HT-29 (cell line): Measurements from ENCODE around the gene AGPAT3. TPM values are rescaled to one million over a fixed set of nuclear protein-coding genes. Genes with fewer than 3 reads are reported as not detected.

Experiments
- DNase-seq: peaks from one replicate; pipeline ENCODE4 v3.0.0-alpha.2; 2015; ENCODE audit warnings: low spot score
- total RNA-seq: library from RNA; depleted of rRNA; stranded (reverse); fragments of >200 nt; shearing (Covaris generic); gene quantifications from 2 replicates; pipeline ENCODE4 v1.2.3, GENCODE V29; 2014

Gene AGPAT3
- total RNA-seq, 1 experiment from 2014 or later = 39.6 TPM

DNA sequence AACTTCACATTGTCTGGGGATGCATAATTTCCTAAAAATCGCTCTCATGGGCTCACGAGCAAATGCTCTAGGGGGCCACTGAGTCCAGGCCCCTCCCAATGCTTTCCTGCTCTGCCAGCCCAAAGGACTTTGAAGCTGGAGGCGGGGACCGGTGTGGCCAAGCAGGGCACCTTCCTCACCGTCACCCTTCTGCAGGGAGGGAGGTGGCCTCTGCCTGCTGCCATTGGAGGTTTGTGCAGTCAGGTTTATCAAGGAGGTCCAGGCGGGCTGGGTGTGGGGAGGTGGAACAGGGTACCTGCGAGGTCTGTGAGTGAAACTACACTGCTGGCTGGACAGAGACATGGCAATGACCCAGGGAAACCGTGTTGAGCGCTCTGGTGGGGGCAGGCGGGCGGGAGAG is 89.0 kb downstream of the AGPAT3 start:
- DNase-seq = no peak

DNA sequence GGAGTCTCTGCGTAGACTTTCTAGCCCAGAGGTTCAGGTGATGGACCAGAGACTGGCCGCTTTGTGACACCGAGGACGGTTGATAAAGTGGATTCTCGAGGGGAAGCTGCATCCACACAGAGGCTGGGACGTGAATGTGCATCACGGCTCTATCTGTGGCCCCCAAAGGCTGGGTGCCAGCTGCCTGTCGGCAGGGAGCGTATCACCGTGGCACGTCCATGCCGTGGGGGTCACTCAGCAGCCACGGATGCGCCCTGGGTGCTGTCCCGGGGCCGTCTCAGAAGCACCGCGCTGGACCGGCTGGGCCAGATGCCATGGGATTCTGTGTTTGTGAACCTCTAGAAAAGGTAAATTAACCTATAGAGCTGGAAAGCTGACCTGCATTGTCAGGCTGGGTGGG is 89.9 kb downstream of the AGPAT3 start:
- DNase-seq = no peak

DNA sequence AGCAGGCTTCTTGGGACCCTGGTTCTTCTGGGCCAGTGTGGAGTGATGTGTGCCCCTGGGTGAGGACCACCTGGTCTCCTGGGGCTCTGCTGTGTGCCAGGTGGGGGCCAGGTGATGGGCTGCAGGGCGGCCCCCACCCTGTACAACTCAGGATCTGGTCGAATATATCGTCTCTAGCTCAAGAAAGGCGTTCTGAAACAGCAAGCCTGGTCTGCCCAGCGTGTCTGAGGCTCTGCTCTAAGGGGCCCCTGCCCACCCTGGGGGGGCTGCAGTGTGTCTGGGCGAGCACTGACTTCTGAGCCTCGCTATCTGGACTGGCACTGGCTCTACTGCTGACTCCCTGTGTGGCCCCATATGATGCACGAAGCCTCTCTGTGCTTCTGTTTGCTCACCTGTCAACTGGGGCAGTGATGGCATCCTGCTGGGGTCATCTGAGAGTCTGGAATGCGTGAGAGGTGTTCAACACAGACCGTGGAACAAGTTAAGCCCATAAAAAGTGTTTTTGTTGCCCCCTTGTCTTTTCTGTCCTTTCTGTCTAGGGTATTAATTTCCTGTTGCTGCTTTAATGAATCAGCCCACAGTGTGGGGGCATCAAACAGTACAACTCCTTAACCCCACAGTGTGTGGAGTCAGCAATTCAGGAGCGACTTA is 91.1 kb downstream of the AGPAT3 start:
- no peak for DNase-seq

DNA sequence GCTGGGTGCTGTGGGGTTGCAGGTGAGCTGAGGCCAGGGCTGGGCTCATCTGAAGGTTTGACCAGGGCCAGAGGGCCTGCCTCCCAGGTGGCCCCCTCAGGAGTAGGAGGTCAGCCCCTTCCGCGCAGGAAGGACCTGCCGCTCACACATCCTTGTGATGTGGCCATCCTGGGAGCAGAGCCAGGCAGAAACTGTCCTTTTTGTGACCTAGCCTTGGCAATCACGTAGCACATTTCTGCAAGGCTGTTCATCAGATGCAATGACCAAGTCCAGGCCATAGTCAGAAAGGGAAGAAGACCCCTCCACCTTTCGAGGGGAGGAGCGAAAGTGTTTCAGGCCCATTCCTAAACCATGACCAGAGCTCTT is 91.6 kb downstream of the AGPAT3 start:
- peak; percentile 13 for DNase-seq

DNA sequence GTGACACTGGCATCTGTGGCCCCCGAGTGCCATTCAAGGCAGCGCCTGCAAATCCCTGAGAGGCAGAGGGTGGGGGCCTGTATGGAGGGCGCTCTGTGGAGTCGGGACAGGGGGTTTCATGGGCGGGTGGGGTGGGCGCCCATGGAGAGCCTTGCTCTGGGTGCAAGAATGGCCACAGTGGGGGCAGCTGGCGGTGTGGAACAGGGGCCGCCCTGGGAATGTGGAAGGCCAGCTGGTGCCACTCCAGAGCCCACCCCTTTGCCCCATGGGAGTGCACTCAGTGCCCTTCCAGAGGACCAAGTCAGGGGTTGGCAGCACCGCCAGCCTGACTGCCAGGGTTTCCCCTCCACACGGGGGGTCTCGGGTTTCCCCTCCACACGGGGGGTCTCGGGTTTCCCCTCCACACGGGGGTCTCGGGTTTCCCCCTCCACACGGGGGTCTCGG is 92.1 kb downstream of the AGPAT3 start:
- DNase-seq = no peak

DNA sequence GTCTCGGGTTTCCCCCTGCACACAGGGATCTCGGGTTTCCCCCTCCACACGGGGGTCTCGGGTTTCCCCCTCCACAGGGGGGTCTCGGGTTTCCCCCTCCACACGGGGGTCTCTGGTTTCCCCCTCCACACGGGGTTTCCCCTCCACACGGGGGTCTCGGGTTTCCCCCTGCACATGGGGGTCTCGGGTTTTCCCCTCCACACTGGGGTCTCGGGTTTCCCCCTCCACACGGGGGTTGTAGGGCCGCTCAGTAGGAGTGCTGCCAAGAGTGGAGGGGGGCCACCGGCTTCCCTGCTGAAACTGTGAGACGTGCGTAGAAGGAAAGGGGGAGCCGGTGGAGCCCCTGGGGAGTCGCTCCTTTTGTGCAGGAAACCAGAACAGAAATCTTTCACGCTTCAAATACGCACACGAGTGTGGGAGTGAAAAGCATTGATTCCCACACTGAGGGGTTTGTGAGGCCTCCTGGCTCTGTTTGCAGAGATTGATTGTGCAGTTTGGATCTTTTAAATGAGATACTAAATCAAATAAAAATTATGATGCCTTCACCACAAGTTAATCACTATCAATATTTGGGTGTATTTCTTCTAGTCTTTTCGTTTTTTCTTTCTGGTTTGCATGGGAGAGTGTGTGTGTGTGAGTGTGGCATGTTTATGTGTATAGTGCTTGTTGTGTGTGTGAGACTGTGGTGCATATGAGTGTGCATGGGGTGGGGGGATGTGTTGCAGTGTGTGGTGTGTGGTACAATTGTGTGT is 92.8 kb downstream of the AGPAT3 start:
- DNase-seq = no peak

DNA sequence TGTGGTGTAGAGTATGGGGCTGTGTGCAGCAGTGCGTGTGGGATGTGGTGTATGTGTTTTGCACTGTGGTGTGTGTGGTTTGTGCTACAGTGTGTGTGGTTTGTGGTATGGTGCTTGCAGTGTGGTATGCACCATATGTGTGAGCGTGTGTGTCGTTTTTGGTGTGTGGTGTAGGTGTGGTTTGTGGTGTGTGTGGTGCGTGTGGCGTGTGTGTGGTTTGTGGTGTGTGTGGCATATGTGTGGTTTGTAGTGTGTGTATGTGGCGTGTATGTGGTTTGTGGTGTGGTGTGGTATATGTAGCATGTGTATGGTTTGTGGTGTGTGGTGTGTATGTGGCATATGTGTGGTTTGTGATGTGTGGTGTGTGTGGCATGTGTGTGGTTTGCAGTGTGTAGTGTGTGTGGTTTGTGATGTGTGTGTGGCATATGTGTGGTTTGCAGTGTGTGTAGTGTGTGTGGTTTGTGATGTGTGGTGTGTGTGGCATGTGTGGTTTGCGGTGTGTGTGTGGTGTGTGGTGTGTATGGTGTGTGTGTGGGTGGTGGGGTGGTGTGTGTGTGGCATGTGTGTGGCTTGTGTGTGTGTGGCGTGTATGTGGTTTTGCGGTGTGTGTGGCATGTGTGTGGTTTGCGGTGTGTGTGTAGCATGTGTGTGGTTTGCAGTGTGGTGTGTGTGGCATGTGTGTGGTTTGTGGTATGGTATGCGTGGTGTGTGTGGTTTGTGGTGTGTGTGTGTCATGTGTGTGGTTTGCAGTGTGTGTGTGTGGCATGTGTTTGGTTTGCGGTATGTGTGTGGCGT is 93.5 kb downstream of the AGPAT3 start:
- DNase-seq = no peak

DNA sequence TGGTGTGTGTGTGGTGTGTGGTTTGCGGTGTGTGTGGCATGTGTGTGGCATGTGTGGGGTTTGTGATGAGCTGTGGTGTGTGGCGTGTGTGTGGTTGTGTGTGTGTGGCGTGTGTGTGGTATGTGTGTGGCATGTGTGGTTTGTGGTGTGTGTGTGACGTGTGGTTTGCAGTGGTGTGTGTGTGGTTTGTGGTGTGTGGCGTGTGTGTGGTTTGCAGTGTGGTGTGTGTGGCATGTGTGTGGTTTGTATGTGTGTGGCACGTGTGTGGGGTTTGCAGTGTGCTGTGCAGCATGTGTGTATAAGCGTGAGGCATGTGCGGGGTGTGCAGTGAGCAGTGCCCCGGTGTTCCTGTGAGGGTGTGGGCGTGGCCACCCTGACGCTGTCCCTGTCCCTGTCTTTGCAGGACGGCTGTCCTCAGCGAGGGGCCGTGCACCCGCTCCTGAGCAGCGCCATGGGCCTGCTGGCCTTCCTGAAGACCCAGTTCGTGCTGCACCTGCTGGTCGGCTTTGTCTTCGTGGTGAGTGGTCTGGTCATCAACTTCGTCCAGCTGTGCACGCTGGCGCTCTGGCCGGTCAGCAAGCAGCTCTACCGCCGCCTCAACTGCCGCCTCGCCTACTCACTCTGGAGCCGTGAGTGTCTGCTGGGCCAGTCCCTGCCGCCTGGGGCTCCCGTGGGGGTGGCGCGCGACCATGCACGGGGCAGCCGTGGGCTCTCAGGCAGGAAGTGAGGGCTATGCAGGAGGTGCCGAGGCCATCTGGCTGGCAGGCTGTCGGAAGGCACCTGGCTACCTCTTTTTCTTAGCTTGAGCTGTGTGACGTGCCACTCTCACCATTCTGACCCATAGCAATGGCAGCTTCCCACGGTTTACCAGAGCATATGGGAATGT is 94.5 kb downstream of the AGPAT3 start:
- no peak for DNase-seq

DNA sequence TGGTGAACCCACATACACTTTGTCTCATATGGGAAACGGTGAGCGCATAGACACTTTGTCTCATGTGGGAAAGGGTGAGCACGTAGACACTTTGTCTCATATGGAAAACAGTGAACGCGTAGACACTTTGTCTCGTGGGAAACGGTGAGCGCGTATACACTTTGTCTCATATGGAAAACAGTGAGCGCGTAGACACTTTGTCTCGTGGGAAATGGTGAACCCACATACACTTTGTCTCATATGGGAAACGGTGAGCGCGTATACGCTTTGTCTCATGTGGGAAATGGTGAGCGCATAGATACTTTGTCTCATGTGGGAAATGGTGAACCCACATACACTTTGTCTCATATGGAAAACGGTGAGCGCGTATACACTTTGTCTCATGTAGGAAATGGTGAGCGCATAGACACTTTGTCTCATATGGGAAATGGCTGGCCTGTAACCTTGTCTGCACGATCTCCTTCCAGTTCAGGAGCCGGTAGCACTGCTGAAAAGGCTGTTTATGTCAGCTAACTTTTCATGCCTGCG is 96.4 kb downstream of the AGPAT3 start:
- DNase-seq = no peak

DNA sequence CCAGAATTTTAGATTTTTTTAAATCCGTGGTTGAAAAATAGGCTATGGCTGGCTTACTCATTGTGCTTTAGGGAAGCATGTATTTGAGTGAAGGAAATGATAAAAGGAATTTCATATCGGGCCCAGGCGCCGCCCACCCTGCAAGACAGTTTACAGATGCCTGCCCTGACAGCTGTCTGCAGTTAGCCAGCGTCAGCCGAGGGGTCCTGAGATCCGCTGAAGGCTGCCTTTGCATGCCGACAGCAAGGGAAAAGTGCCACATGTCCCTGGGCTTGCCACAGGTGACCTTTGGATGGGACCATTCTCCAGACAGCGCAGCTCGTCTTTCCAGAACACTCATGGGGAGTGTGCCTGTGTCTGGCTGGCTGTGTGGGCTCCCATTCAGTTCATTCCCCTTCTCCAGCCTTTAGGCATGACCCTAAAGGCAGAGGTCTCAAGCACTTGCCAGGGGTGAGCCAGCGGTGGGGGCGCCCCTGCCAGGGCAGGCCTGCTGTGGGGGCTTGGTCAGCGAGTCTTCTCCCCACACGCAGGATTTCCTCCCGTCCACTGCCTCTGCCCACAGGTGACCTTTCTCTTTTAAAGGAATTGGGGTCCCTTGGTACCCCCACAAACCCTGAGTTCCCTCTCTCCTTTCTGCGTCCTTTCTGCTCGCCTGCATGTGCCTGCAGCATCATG is 101.0 kb downstream of the AGPAT3 start:
- no peak for DNase-seq

DNA sequence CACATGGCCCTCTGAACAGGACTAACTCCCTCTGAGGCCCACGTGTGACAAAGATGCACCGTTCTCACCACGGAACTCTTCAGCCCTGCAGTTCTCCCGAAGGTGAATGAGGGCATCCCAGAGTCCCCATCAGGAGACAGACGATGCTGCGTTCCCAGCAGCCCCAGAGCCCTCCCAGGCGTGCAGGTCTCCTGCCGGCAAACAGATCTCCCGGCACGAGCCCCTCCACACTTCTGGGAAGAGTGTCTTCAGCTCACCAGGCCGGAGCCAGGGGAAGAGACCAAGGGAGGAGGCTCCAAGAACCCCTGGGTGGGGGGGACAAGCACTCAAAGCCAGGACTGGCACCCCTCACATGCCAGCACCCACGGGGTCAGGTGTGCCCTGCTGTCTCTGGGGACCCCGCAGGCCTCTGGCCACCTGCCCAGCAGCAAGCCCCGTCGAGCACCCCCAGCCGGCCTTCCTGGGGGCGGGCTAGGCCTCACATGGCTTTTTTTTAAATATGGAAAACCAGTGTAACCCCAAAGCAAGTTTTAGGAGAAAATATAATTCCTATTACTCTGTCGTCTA is 102.0 kb downstream of the AGPAT3 start:
- no peak for DNase-seq

DNA sequence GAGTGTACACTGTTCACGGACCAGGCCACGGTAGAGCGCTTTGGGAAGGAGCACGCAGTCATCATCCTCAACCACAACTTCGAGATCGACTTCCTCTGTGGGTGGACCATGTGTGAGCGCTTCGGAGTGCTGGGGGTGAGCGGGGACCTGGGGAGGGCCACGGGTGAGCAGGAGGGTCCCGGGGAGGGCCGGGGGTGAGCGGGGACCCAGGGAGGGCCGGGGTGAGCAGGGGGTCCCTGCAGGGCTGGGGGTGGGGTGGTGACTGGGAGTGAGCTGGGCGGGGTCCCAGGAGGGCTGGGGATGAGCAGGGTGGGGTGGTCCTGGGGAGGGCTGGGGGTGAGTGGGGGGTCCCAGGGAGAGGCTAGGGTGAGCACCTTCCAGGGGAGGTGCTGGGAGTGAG is 103.0 kb downstream of the AGPAT3 start:
- no peak for DNase-seq

DNA sequence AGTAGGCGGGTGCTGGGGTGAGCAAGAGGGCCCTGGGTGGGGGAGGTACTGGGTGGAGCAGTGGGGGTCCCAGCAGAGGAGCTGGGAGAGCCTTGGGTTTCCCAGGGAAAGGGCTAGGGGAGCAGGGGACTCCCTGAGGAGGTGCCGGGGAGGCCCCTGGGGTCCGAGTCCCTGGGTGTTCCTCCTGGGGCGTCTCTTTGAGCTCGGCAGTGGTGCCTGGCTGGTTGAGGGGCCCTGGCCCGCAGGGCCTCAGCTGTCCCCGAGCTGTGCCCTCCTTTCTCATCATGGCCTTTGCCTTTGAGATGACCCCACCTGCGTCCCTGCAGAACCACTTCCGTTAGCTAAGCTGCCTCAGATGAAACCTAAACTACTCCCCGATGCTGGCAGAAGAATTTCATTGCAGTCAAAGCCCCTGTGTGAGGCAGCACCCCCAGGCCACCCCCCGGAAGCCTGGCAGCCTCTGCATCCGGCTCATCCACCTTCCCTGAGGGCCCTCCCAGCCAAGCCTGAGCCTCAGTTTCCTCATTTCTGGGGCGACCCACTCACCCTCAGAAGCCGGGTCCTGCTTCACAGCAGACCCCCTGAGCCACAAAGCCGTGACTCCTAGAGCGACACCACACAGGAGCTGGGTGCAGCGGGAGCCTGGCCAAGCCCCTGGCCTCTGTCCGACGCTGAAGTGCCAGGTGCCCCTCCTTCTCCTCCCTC is 103.5 kb downstream of the AGPAT3 start:
- DNase-seq = no peak

DNA sequence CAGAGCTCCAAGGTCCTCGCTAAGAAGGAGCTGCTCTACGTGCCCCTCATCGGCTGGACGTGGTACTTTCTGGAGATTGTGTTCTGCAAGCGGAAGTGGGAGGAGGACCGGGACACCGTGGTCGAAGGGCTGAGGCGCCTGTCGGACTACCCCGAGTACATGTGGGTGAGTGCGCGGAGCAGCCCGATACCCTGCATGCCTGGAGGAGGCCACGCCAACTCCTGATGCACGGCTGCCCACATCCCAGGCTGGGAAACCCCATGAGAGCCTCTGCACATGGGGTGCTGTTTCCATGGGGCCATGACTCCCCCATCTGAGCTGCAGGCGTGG is 104.1 kb downstream of the AGPAT3 start:
- no peak for DNase-seq

DNA sequence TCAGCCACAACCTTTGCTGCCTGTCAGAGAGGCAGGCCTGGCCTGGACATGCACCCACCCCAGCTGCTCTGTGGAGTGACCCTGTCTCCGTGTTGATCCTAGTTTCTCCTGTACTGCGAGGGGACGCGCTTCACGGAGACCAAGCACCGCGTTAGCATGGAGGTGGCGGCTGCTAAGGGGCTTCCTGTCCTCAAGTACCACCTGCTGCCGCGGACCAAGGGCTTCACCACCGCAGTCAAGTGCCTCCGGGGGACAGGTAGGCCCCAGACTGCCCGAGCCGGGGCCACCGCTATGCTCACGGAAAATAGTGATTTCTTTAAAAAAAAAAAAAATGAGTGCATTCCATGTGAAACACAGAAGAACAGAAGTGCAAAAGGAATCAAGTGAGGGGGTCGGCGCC is 105.5 kb downstream of the AGPAT3 start:
- no peak for DNase-seq

DNA sequence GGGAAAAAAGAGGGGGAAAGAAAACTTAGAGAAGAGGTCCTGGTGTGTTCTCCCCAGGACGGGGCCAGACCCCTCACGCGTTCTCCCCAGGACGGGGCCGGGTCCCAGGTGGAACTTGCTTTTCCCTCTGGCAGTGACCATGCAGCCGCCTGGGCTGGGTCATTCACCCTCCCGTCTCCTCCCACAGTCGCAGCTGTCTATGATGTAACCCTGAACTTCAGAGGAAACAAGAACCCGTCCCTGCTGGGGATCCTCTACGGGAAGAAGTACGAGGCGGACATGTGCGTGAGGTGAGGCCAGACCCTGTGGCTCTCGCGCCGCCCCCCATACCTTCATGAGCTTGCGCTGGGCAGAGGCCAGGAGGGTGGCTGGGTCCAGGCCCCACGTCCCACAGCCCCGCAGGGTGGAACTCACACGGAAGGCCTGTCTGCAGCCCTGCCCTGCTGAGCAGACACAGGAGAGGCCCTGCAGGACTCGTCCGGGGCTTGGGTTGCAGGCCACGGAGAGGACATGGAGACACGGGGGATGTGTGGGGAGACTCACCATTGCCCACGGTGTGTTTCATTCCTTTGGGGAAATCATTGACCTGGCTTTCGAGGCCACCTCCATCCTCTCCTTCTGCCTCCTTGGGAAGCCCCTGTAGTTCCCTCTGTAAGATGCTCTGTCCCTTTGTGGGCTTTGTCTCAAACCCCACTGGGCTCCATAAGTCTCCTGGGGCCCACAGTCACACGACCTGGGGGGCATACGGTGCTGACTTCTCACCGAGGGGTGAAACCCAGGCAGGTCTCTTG is 106.4 kb downstream of the AGPAT3 start:
- no peak for DNase-seq

DNA sequence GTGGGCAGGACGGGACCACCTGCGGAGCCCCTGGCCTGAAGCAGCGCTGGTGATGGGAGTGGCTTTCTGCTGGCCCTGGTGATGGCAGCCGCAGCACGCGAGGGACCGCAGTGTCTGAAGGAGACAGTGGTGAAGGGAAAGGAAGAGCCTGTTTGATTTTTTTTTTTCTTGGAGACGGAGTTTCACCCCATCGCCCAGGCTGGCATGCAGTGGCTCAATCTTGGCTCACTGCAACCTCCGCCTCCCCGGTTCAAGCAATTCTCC is 106.9 kb downstream of the AGPAT3 start:
- no peak for DNase-seq

DNA sequence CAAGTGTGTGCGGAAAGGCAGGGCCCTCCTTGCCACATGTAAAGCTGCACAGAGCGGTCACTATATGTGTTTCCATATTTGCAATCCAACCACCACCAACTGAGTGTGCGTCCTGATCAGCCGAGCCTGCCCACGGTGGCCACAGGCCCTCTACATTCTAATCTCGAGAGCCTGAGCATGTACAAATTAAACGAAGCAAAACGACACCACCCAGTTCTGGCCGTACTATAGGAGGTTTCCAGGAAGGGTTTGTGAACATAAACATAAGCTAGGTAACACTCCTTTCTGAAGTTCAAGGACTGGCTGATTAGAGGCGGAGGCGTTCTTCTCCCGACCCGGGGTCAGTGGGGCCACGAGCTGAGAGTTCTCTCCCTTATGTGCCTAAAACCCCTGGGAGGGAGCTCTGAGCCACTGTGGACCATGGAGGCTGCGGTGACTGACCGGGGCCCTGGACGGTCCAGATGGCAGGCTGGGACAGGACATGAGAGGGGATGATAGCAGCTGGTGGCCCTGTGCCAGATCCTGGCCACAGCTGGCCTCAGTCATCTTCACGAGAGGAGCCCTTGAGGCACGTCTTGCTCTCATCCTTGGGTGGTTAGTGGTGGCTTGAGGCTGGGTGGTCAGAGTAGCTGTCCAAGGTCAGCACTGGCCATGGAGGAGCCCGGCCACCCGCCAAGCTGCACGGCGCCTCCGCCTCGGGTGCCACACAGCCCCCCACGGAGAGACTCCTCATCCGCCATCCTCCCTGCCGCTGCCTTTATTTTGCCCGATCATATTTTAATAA is 108.0 kb downstream of the AGPAT3 start:
- no peak for DNase-seq

DNA sequence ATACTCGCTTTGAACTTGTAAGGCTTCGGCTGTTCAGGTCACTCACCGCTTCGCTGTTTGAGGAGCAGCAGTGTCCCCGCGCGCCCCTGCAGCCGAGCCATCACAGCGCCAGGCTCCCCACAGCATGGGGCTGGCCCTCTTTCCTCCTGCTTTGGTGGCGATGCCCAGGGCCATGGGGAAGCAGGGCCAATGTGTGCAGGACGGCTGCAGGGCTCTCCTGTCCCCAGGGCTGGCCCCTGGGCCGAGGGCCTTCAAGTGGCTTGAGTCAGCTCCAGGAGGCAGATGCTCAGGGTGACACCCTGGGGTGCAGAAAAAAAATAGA is 108.6 kb downstream of the AGPAT3 start:
- DNase-seq = no peak
